NCI-H2081 (cell line): ENCODE data around the gene AP1S3.
"Not testable (repeated sequence)": the region's sequence is repeated elsewhere in the genome, so short reads cannot be mapped to it uniquely, and the experiment has no call there.

Experiments used
- DNase-seq, 2 experiments: peaks; one replicate each; lab custom pipeline; 2025; lab: John Stamatoyannopoulos, UW

The AP1S3 gene

DNA sequence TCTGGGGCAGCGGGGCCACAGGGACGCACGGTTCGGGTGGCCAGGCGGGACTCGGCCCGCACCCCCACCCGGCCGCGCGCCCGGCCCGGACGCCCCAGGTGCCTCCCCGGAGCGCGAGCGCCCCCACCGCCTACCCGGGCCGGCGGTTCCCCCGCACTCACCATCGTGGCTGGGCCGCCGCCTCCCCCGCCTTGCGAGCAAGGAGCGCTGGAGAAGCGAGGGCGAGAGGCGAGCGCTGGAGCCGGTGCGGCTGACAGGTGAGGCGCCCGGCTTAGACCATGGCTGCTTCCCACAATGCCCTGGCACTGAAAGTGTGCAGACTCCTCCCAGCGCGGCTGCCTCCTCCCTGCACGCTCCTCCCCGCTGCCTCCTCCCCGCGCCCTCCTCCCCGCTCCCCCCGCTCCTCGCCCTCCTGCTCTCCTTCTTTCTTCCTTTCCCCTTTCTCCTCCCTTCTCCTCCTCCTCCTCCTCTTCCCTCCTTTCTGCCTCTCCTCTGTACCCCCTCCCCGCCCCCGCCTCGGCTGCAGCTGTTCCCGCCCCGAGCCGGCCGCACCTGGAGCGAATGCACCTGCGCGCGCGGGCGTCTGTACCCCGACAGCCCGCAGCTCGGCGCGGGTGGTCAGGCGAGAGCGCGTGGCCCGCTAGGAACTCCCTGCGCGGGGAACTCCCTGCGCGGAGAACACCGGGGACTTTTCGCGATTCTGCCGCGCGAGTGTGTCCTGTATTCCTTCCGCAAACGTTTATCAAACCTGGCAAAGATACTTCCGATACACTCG lies at the start of gene AP1S3:
AP1S3 (minus strand) TSS at position 296 of the 775 bp plus-strand sequence; CDS start at position 164, 132 bp downstream.
- DNase-seq: peak; percentile 87 to 90

- no peak for DNase-seq
Measured at GRCh38 chr2:223887127-223887526, 49.7 kb upstream of the AP1S3 start.

GRCh38 chr2:223886726-223887125 lies 49.3 kb upstream of the AP1S3 start:
- no peak for DNase-seq

DNA sequence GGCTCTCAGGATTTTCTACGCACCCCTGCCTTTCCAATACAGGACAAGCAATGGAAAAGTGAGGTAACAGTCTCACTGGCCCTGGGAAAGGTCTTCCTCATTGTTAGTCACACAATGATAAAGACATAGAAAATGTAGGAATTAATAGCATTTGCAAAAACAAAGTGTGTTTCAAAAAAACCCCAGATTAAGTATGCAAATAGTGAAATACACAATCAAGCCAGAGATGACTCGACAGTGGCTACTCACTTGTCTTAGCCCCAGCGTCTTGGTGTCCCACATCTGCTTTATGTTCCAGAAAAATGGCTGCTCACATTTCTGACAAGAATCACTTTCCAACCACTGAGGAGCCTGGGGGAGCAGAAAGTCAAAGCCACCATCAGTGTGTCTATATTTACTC lies 47.0 kb upstream of the AP1S3 start:
- no peak for DNase-seq

- no peak for DNase-seq
Measured at GRCh38 chr2:223882715-223883114, 45.3 kb upstream of the AP1S3 start.

DNA sequence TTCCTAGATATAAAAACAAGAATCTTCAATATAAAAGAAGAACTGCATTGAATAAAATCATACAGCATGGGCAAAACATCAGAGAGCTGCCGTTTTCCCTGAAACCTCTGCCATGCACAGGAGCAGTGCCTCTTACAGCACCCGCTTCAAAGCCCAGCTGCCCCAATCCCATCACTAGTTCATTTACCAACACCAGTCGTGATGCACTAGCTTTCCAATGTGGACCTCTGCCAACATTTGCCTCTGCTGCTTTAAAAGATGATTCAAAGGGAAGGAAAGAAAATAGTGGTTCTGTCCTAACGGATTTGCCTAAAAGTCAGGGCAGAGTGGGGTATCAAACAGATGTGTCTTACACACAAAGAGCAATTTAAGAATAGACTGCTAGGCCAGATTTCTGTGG lies 43.4 kb upstream of the AP1S3 start:
- DNase-seq: no peak

DNA sequence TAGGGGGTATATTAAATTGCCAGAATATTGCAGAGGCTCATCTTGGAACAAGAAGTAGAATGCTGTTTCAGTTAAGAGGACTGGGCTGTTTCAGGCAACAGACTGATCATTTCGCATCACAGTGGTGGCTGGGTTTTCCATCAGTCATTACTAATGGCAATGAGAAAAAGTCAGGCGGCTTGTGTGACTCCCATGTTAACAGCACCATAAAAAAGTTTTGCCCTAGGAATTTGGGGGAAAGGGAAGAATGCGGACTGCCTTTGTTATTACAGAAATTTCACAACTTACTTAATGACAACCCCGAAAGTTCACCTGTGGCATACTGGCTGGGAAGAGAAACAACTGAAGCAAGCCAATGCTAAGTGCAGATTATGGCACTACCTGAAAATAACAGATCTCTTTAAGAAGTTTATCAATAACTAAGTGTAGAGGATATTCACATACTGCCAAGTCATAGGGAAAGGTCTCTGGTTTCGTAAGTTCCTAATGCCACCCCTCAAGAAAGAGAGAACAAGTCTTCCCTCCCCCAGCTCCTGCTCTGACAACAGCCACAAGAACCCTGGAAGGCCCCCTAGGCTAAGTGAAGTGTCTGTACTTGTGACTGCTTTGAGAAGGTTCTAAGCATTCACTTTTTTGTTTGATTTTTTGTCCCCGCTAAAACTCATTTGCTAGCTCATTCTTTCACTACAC lies 40.5 kb upstream of the AP1S3 start:
- DNase-seq: no peak

DNA sequence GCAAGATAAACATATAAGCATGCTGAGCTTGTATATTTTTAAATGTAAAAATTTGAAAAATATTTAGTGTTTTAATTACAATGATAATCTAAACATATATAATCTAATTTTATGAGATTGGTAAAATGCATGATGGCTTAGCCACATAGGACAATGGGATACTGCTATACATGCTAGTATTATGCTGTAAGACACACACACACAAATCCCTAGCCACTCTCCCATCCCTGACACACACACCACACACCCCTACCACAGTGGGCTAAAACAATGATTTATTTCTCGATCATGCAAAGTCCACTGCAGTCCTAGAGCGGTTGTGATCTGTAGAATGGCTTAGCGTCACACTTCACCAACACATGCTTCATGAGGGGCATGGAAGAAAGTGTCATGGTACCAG lies 36.3 kb upstream of the AP1S3 start:
- no peak for DNase-seq

DNA sequence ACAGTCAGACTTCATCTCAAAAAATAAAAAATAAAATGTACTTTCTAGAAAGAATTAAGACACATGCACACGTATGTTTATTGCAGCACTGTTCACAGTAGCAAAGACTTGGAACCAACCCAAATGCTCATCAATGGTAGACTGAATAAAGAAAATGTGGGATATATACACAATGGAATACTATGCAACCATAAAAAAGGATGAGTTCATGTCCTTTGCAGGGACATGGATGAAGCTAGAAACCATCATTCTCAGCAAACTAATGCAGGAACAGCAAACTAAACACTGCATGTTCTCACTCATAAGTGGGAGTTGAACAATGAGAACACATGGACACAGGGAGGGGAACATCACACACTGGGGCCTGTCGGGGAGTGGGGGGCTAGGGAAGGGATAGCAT lies 35.4 kb upstream of the AP1S3 start:
- DNase-seq: not testable (repeated sequence)

DNA sequence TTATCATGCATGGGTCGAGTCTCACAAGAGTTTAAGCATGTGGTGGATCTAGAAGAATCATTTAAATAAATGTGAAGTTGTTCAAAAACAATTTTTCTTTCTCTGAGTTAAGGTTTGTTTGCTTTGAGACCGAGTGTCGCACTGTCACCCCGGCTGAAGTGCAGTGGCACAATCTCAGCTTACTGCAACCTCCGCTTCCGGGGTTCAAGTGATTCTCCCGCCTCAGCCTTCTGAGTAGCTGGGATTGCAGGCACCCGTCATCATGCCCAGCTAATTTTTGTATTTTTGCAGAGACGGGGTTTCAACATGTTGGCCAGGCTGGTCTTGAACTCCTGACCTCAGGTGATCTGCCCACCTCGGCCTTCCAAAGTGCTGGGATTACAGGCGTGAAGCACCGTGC lies 34.3 kb upstream of the AP1S3 start:
- DNase-seq: not testable (repeated sequence)

- no peak for DNase-seq
Measured at GRCh38 chr2:223870840-223871611, 33.6 kb upstream of the AP1S3 start.

DNA sequence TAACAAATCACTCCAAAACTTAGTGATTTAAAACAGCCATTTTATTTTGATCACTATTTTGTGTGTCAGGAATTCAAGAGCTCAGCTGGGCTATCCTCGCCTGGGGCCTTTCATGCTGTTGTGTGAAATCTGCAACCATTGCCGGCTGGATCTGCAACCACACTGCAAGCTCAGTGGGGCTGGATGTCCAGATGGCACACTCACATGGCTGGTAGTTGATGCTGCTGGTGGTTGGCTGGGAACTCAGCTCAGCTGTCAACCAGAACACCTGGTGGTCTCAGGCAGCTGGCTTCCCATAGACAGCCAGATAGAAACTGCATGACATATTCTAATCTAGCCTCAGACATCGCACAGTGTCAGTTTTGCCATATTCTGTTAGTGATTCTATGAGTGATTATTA lies 30.6 kb upstream of the AP1S3 start:
- no peak for DNase-seq

DNA sequence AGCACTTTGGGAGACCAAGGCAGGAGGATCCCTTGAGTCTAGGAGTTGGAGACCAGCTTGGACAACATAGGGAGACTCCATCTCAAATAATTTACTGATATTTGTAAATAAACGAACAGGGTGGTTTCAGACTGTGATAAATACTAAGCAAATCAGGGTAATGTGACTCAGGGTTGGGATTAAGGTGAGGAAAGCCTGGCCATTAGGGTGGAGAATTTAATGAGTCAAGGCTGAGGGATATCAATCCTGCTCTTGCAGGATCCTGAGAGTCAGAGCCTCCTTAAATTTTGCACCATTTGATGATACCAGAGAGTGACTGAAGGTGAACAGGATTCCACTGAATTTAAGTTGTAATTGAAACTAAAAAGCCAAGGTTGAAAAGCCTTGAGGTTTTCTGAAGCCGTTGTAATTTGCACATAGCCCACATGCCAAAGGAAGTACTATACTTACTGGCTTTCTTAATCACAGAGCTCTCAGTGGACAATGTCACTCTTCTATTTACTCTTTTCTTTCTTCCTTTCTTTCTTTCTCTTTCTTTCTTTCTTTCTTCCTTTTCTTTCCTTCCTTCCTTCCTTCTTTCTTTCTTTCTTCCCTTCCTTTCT lies 28.6 kb upstream of the AP1S3 start:
- DNase-seq: no peak

DNA sequence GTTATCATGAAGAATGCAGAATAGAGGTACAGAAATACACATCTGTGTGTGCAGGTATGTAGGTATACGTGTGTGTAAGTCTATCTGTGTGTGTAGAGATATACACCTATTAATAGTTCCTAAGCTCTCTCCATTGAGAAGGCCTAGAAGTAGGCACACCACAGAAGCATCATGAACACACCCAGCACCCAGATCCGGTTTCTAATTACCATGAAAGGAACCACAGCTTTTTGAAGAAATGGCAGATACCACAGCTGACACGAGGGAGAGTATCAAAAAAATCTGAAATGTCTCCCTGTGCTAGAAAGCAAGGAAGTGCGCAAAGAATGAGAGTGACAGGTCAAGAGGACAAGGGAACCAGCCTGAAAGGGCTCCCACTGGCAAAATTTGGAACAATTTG lies 27.7 kb upstream of the AP1S3 start:
- no peak for DNase-seq

DNA sequence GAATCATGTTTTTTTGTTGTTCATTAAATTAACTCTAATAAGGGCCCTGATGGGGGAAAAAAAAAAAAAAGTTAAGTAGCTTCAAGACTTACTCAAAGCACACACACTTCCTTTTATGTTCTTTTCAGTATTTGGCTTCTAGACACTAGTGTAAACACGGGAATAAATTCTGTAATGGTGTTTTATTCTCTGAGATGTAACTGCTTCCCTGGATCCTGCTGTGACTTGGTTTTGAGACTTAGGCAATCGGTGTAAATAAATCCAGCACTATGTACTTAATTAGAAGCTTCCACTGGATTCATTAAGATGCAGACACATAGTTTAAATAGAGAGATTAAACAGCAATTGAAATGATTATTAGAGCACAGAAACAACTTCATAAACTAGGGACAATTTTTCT lies 26.1 kb upstream of the AP1S3 start:
- no peak for DNase-seq

- DNase-seq: no peak
Measured at GRCh38 chr2:223860809-223861738, 23.7 kb upstream of the AP1S3 start.

GRCh38 chr2:223859070-223859469 lies 21.7 kb upstream of the AP1S3 start:
- no peak for DNase-seq

GRCh38 chr2:223856584-223856983 lies 19.2 kb upstream of the AP1S3 start:
- no peak for DNase-seq

DNA sequence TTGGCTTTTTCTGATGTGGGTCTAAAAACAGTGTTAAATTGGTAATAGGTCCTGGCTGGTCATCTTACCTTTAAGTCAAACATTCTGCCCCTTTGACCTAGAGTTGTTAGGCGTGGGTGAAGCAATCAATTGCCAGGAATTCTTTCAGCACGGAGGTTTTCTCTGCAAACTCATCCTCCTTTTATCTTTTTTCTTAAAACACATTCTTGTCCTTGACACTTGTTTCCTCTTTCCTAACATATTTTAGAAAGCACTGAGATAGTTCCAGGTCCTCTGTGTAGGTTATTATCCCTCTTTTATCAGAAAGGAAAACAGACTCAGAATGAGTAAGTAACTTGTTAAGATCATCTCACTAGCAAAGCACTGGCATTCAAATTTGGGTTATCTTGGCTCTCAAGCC lies 18.6 kb upstream of the AP1S3 start:
- DNase-seq: no peak

DNA sequence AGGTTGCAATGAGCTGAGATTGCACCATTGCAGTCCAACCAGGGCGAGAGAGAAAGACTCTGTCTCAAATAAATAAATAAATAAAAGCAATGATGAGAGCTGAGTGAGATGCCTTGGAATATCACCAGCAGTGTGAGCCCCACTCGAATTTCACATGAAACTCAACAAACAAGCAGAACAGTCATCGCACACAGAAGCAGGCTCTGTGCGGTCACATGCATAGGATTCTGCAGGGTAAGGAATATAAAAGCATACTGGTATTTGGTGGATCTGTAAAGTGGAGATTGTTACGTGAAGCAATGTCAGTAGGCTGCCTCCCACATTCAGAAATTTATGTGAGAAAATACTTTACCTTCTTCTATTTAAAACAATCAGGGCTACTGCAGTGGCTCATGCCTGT lies 18.0 kb upstream of the AP1S3 start:
- DNase-seq: no peak

DNA sequence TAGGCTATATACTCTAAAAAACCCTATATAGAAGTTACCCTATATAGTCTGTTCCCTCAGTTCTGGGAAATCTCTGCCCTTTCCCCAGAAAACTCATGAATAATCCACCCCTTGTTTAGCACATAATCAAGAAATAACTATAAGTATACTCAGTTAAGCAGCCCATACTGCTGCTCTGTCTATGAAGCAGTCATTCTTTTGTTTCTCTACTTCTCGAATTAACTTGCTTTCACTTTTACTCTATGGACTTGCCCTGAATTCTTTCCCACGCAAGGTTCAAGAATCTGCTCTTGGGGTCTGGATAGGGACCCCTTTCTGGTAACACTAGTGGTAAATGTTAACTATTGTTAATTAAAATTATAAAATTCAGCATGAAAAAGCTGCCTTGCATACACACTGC lies 17.4 kb upstream of the AP1S3 start:
- no peak for DNase-seq
